SK-N-MC (cell line): ENCODE data around the gene ABLIM2.

Experiments used
- EZH2 ChIP-seq: fragments of 200-600 bp; sonication (generic); IDR thresholded peaks from one replicate; pipeline ENCODE4 v1.6.1; 2017; ENCODE audit warnings: antibody characterized with exemption
- POLR2AphosphoS5 ChIP-seq: IDR thresholded peaks from 2 replicates; pipeline ENCODE4 v1.6.1; 2012; ENCODE audit warnings: mild to moderate bottlenecking, low read depth, low read length, borderline replicate concordance

DNA sequence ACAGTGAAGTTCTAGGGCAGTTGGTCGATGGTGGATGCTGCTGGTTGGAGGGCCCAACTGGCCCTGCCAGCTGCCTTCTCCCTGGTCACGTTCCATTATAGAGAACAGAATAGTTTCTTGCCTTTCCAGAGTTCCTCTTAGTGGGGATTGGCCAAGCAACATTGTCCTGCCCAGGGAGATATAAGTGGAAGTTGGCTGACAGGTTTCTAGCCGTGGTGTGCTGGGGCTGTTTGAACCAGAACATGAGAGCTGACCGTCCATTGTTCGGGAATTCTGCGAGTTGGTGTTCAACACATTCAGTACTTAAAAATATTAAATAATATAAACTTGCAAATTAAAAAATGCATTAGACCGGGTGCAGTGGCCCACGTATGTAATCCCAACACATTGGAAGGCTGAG, 215.4 kb downstream of the ABLIM2 start:
- TF ChIP-seq EZH2 = no peak
- no peak for TF ChIP-seq POLR2AphosphoS5
